HEK293T (cell line): ENCODE data around the gene ASB16.

Experiments
- CTCF ChIA-PET: fragments of 350-600 bp; formaldehyde crosslinking; extraction: SDS; loops from one replicate; lab custom pipeline; 2021; ENCODE audit warnings: antibody characterized with exemption, inconsistent platforms; lab: Yijun Ruan, JAX
- POLR2A ChIA-PET: fragments of 350-600 bp; formaldehyde crosslinking; extraction: SDS; loops from one replicate; lab custom pipeline; 2020; ENCODE audit warnings: antibody characterized with exemption, inconsistent platforms; lab: Yijun Ruan, JAX
- DNase-seq: peaks from one replicate; pipeline ENCODE4 v3.0.0; 2012; ENCODE audit warnings: mixed read lengths; ENCODE audit errors: extremely low spot score
- ARNT ChIP-seq: fragments of 450-650 bp; IDR thresholded peaks from 2 replicates; pipeline ENCODE4 v1.6.1; 2017; ENCODE audit warnings: mild to moderate bottlenecking
- BHLHE40 ChIP-seq: fragments of 450-650 bp; IDR thresholded peaks from 2 replicates; pipeline ENCODE4 v1.6.1; 2016; ENCODE audit warnings: mild to moderate bottlenecking, moderate library complexity, borderline replicate concordance
- CTBP1 ChIP-seq: fragments of 450-650 bp; IDR thresholded peaks from 2 replicates; pipeline ENCODE4 v1.6.1; 2016; ENCODE audit warnings: borderline replicate concordance
- ELF4 ChIP-seq: fragments of 450-650 bp; IDR thresholded peaks from 2 replicates; pipeline ENCODE4 v1.6.1; 2017; ENCODE audit warnings: antibody characterized with exemption
- FOXA1 ChIP-seq: fragments of 450-650 bp; IDR thresholded peaks from 2 replicates; pipeline ENCODE4 v1.6.1; 2016; ENCODE audit warnings: mild to moderate bottlenecking
- FOXK2 ChIP-seq: fragments of 450-650 bp; IDR thresholded peaks from 2 replicates; pipeline ENCODE4 v1.6.1; 2016; ENCODE audit warnings: mild to moderate bottlenecking
- FOXM1 ChIP-seq: fragments of 450-650 bp; IDR thresholded peaks from 2 replicates; pipeline ENCODE4 v1.6.1; 2017; ENCODE audit warnings: mild to moderate bottlenecking, borderline replicate concordance
- HDGF ChIP-seq: fragments of 450-650 bp; IDR thresholded peaks from 2 replicates; pipeline ENCODE4 v1.6.1; 2017; ENCODE audit warnings: antibody characterized with exemption, borderline replicate concordance
- L3MBTL2 ChIP-seq: fragments of 450-650 bp; conservative IDR thresholded peaks from 2 replicates; pipeline ENCODE4 v1.6.1; 2016; ENCODE audit warnings: mild to moderate bottlenecking
- LEF1 ChIP-seq: fragments of 450-650 bp; IDR thresholded peaks from 2 replicates; pipeline ENCODE4 v1.6.1; 2017; ENCODE audit warnings: mild to moderate bottlenecking, borderline replicate concordance
- NFRKB ChIP-seq: fragments of 450-650 bp; IDR thresholded peaks from 2 replicates; pipeline ENCODE4 v1.6.1; 2016; ENCODE audit warnings: mild to moderate bottlenecking, moderate library complexity
- SP1 ChIP-seq: fragments of 450-650 bp; IDR thresholded peaks from 2 replicates; pipeline ENCODE4 v1.6.1; 2017
- SUZ12 ChIP-seq: fragments of 450-650 bp; IDR thresholded peaks from 2 replicates; pipeline ENCODE4 v1.6.1; 2016; ENCODE audit warnings: mild to moderate bottlenecking
- TARDBP ChIP-seq: fragments of 450-650 bp; IDR thresholded peaks from 2 replicates; pipeline ENCODE4 v1.6.1; 2016
- ZNF384 ChIP-seq: fragments of 450-650 bp; IDR thresholded peaks from 2 replicates; pipeline ENCODE4 v1.6.1; 2016
- TF ChIP-seq, protein P1 (sequence below): fragments of 450-650 bp; IDR thresholded peaks from 2 replicates; pipeline ENCODE4 v1.6.1; 2016

The ASB16 gene

DNA sequence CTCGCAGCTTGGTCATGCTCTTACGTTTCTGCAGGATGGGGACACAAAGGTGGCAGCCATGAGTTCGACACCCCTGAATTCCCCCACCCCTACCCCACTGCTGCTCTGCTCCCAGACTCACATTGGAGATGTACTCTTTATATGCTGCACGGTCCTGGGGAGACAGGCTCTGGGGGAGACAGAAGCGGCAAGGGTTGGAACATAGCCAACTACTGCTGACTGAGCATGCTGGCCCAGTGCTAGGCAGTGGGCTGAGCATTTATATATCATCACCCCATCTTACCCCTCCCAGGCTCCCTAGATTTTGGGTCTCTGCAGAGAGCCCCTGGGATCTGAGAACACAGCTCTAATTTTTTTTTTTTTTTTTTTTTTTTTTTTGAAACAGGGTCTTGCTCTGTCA, 37.2 kb downstream of the ASB16 start:
- TF ChIP-seq TARDBP = no peak
- TF ChIP-seq ARNT = no peak
- TF ChIP-seq L3MBTL2 = no peak
- no peak for TF ChIP-seq ELF4
- TF ChIP-seq CTBP1 = no peak
- no peak for TF ChIP-seq SP1
- no peak for TF ChIP-seq HDGF
- no peak for TF ChIP-seq FOXM1
- TF ChIP-seq FOXK2 = no peak
- ChIA-PET CTCF (no interaction called here), POLR2A (no interaction called here)
- no peak for DNase-seq

DNA sequence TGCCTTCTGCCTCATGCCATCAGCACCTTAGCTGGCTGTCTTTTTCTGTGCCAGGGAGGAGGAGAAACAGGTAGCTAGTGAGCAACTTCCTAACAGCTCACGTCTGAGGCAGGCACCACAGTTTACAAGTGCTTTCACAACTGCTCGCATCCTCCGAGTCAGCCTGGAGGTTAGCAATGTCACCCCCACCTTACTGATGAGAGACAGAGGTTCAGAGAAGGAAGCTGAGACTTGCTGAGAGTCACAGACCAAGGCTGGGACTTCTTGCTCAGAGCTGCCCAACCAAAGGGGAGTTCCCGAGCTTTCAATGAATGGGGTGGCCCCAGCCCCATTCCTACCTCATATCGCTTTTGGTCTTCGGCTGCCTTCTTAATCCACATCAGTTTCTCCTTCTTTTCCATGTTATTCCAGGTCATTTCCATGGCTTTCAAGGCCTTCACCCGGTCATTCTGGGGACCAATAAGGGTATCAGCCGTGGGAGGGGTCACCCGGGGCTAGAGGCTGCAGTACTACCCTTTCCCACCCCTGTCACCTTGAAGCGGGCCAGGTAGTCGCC, 39.4 kb downstream of the ASB16 start:
- TF ChIP-seq SP1 (no peak), BHLHE40 (no peak), L3MBTL2 (no peak), LEF1 (no peak), SUZ12 (no peak), FOXK2 (no peak), CTBP1 (no peak), FOXM1 (no peak), ARNT (no peak)
- TF ChIP-seq, protein P1, sequence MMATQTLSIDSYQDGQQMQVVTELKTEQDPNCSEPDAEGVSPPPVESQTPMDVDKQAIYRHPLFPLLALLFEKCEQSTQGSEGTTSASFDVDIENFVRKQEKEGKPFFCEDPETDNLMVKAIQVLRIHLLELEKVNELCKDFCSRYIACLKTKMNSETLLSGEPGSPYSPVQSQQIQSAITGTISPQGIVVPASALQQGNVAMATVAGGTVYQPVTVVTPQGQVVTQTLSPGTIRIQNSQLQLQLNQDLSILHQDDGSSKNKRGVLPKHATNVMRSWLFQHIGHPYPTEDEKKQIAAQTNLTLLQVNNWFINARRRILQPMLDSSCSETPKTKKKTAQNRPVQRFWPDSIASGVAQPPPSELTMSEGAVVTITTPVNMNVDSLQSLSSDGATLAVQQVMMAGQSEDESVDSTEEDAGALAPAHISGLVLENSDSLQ = no peak
- CTCF ChIA-PET = interaction anchor here (0.6 to 2.4 kb wide), 11 partner anchors 8 to 170 kb away, joined by 3 to 14 read pairs (median 5); partner anchors contain the start of genes FAM171A2 and GRN
- POLR2A ChIA-PET = interaction anchor here (1.0 to 3.4 kb wide), 8 partner anchors 9 to 135 kb away, joined by 3 to 26 read pairs (median 7); partner anchors contain the start of genes ATXN7L3, GRN, SLC25A39 and TMUB2
- DNase-seq = no peak

GRCh38 chr17:44210342-44211192, 40.1 kb downstream of the ASB16 start:
- POLR2A ChIA-PET = interaction anchor here (1.0 to 3.4 kb wide), 8 partner anchors 10 to 135 kb away, joined by 3 to 26 read pairs (median 7); partner anchors contain the start of genes ATXN7L3, GRN, SLC25A39 and TMUB2

GRCh38 chr17:44211281-44212265, 41.1 kb downstream of the ASB16 start:
- no peak for DNase-seq
- ChIA-PET POLR2A (interaction anchor here (1.2 to 3.4 kb wide), 4 partner anchors 9 to 133 kb away, joined by 4 to 26 read pairs (median 11); partner anchors contain the start of genes ATXN7L3, GRN and UBTF), CTCF (interaction anchor here (0.8 to 2.4 kb wide), 6 partner anchors 10 to 146 kb away, joined by 3 to 14 read pairs (median 3); partner anchors contain the start of gene GRN)
- TF ChIP-seq, protein P1 = no peak
- no peak for TF ChIP-seq ARNT
- no peak for TF ChIP-seq BHLHE40
- no peak for TF ChIP-seq LEF1
- TF ChIP-seq NFRKB = no peak
- no peak for TF ChIP-seq ELF4
- TF ChIP-seq L3MBTL2 = no peak
- TF ChIP-seq HDGF = no peak
- no peak for TF ChIP-seq TARDBP
- TF ChIP-seq FOXM1 = no peak
- TF ChIP-seq FOXA1 = no peak

More at GRCh38 chr17:44210342-44211192, 40.1 kb downstream of the ASB16 start:
- DNase-seq = peak; percentile 90
- no peak for TF ChIP-seq BHLHE40
- TF ChIP-seq L3MBTL2 = peak; percentile 57; the same call in 1 of the 2 replicates
- no peak for TF ChIP-seq FOXK2
- 0 out of 2 replicates have a peak, but pooled peaks have one; percentile 22 for TF ChIP-seq FOXM1
- TF ChIP-seq SUZ12 = no peak
- no peak for TF ChIP-seq FOXA1
- no peak for TF ChIP-seq NFRKB
- TF ChIP-seq ELF4 = no peak
- peak; percentile 52; the same call in 1 of the 2 replicates for TF ChIP-seq ARNT
- no peak for TF ChIP-seq SP1
- TF ChIP-seq CTBP1 = no peak
- no peak for TF ChIP-seq TARDBP
- TF ChIP-seq, protein P1 = no peak
- no peak for TF ChIP-seq LEF1
- TF ChIP-seq HDGF = 0 out of 2 replicates have a peak, but pooled peaks have one; percentile 42
- no peak for TF ChIP-seq ZNF384
- CTCF ChIA-PET = interaction anchor here (0.6 to 2.4 kb wide), 15 partner anchors 9 to 170 kb away, joined by 3 to 14 read pairs (median 4); partner anchors contain the start of genes FAM171A2, GRN and TMUB2
